ENCODE measurements around the gene FOXN3. TPM values are rescaled to one million over a fixed set of nuclear protein-coding genes. Genes with fewer than 3 reads are reported as not detected.

Gene FOXN3
- polyA plus RNA-seq, 1 donor, result 39.5 TPM

DNA sequence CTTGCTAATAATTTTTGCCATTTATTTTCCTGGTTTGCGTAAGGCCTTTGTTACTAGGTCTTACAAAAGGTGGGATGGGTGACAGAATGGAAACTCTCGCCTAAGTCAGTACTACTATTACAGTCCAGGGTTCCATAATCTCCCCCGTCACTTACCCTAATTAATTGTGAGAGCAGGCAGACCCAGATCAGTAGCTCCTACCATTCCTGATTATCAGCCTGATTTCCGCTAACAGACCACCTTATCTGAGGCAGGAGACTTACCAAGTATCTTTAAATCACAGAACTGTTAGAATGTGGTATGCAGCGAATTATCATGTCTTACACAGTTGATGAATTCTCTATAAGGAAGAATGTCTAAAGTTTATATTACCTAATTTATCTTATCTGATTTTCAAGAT is 234.7 kb downstream of the FOXN3 start:
- H3K36me3 ChIP-seq (ENCODE audit: control insufficient read depth, insufficient read depth, low read length), result peaks cover 11% of the 10 kb centered on the region
- no CpG with 5 or more reads among the region's 5 CpGs for WGBS (ENCODE audit: insufficient coverage, low lambda C conversion rate)
- H3K4me1 ChIP-seq (ENCODE audit: control insufficient read depth, insufficient read depth, low read length), result peaks cover 41% of the 10 kb centered on the region
- no peak for DNase-seq
- H3K27me3 ChIP-seq (ENCODE audit: control insufficient read depth, insufficient read depth, low read length), result no peaks in the 10 kb centered on the region
- H3K4me3 ChIP-seq (ENCODE audit: low read length), result no peak overlapping the region
- H3K9me3 ChIP-seq (ENCODE audit: control insufficient read depth, low read depth, low read length), result no peaks in the 10 kb centered on the region
- no peak overlapping the region for H3K27ac ChIP-seq (ENCODE audit: low read length)

DNA sequence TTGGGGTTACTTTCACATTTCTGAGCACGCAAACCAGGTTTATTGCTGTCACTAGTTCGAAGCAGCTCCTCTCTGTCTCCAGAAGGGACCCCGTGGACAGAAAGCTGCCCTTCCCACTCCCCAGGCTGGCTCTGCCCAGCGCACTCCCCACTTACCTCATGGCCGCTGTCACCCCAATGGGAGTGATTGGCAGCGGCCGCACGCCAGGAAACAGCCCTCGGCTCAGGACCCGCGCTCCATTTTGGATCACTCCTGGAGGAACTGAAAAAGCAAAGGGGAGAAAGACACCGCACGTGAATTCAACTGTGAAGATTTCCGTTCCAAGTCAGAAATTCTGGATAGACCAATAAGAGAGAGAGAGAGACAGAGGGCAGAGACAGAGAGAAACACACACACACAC is 236.5 kb downstream of the FOXN3 start:
- Histone ChIP-seq H3K4me1 (ENCODE audit: control insufficient read depth, insufficient read depth, low read length) (peaks cover 36% of the 10 kb centered on the region), H3K36me3 (ENCODE audit: control insufficient read depth, insufficient read depth, low read length) (peaks cover 9% of the 10 kb centered on the region), H3K27ac (ENCODE audit: low read length) (no peak overlapping the region), H3K27me3 (ENCODE audit: control insufficient read depth, insufficient read depth, low read length) (no peaks in the 10 kb centered on the region), H3K9me3 (ENCODE audit: control insufficient read depth, low read depth, low read length) (no peaks in the 10 kb centered on the region), H3K4me3 (ENCODE audit: low read length) (no peak overlapping the region)
- no peak for DNase-seq
- WGBS (ENCODE audit: insufficient coverage, low lambda C conversion rate), result no CpG with 5 or more reads among the region's 14 CpGs

DNA sequence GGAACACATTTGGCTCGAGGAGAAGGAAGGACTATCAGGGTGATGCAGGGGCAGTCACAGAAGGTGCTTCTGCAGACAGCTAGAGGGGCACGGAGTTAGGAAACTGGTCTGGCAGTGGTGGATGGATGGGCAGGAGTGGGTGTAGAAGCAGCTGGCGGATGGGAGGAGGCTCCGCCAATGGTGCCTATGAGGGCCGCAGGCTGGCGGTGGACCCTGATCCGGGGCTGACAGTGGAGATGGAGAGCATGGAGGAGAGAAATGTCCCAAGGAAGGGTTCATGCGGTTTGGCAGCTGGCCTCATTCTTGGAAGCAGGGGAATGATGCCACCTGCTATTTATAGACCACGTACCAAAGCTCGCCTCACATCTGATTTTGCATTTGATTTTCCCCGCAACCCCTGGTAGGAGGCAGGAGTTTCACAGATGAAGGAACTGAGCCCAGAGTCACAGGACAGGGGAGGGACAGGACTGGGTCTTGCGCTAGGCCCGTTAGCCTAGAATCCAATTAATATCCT is 237.1 kb downstream of the FOXN3 start:
- peaks cover 9% of the 10 kb centered on the region for H3K36me3 ChIP-seq (ENCODE audit: control insufficient read depth, insufficient read depth, low read length)
- 100% methylated on average over 2 of the region's 13 CpGs for WGBS (ENCODE audit: insufficient coverage, low lambda C conversion rate)
- no peak for DNase-seq
- no peak overlapping the region for H3K4me3 ChIP-seq (ENCODE audit: low read length)
- no peaks in the 10 kb centered on the region for H3K9me3 ChIP-seq (ENCODE audit: control insufficient read depth, low read depth, low read length)
- peak overlapping the region; percentile 56 for H3K27ac ChIP-seq (ENCODE audit: low read length)
- peaks cover 36% of the 10 kb centered on the region for H3K4me1 ChIP-seq (ENCODE audit: control insufficient read depth, insufficient read depth, low read length)
- H3K27me3 ChIP-seq (ENCODE audit: control insufficient read depth, insufficient read depth, low read length), result no peaks in the 10 kb centered on the region

DNA sequence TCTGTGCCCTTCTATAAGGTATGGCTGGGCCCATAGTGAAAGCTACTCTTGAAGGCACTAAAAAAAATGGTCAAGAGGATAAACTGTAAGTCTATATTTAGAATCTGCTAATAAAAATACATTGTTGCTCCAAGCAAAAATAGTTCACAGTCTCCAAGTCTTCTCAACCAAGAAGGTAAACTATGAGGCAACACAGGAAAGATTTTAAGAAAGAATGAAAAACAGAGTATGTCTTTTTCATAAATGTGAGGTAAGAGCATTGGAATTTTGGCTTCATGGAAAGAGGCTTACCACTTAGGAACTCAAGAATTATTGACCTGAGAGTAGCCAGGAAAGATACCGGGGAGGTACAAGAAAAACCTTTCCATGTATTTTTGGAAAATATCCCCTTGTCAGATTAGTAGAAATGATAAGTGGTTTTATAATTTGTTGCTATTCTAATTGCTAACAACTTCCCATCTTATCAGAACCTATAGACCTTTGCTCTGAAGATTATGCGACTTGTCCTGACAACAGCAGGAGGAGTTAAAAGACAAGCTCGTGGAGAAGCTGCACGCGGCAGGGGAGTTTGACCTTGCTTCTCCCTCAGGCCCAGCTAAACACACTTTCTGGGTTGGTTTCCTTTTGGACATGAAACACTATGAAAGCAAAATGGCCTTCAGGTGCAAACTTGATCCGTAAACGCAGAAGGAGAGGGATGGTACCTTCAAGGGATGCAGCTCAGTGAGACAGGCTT is 238.1 kb downstream of the FOXN3 start:
- H3K4me3 ChIP-seq (ENCODE audit: low read length), result no peak overlapping the region
- DNase-seq, result peak; percentile 69 to 84
- peak overlapping the region; percentile 56 for H3K27ac ChIP-seq (ENCODE audit: low read length)
- H3K36me3 ChIP-seq (ENCODE audit: control insufficient read depth, insufficient read depth, low read length), result peaks cover 3% of the 10 kb centered on the region
- no peaks in the 10 kb centered on the region for H3K9me3 ChIP-seq (ENCODE audit: control insufficient read depth, low read depth, low read length)
- peaks cover 36% of the 10 kb centered on the region for H3K4me1 ChIP-seq (ENCODE audit: control insufficient read depth, insufficient read depth, low read length)
- no peaks in the 10 kb centered on the region for H3K27me3 ChIP-seq (ENCODE audit: control insufficient read depth, insufficient read depth, low read length)
- WGBS (ENCODE audit: insufficient coverage, low lambda C conversion rate), result 32% methylated on average over 3 of the region's 7 CpGs

DNA sequence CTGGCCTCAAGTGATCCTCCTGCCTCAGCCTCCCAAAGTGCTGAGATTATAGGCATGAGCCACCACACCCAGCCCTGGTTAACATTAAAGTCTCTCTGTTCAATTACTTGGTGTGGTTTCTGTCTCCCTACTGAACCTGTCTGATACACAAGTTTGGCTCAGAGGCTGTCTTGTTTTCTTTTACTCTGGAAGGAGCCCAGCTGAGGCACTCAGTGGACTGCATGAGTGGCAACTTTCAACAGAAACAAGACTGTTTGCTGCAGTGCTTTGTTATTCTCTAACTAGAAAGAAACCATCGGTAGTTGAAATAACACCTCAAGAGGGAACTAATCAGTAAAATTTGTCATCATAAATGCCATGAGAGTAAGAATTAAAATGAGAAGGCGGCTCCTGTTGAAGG is 238.7 kb downstream of the FOXN3 start:
- no peak for DNase-seq
- H3K27ac ChIP-seq (ENCODE audit: low read length), result peak overlapping the region; percentile 56
- H3K9me3 ChIP-seq (ENCODE audit: control insufficient read depth, low read depth, low read length), result no peaks in the 10 kb centered on the region
- peaks cover 36% of the 10 kb centered on the region for H3K4me1 ChIP-seq (ENCODE audit: control insufficient read depth, insufficient read depth, low read length)
- H3K4me3 ChIP-seq (ENCODE audit: low read length), result no peak overlapping the region
- 20% methylated on average over 1 of the region's 2 CpGs for WGBS (ENCODE audit: insufficient coverage, low lambda C conversion rate)
- no peaks in the 10 kb centered on the region for H3K27me3 ChIP-seq (ENCODE audit: control insufficient read depth, insufficient read depth, low read length)
- H3K36me3 ChIP-seq (ENCODE audit: control insufficient read depth, insufficient read depth, low read length), result peaks cover 3% of the 10 kb centered on the region

DNA sequence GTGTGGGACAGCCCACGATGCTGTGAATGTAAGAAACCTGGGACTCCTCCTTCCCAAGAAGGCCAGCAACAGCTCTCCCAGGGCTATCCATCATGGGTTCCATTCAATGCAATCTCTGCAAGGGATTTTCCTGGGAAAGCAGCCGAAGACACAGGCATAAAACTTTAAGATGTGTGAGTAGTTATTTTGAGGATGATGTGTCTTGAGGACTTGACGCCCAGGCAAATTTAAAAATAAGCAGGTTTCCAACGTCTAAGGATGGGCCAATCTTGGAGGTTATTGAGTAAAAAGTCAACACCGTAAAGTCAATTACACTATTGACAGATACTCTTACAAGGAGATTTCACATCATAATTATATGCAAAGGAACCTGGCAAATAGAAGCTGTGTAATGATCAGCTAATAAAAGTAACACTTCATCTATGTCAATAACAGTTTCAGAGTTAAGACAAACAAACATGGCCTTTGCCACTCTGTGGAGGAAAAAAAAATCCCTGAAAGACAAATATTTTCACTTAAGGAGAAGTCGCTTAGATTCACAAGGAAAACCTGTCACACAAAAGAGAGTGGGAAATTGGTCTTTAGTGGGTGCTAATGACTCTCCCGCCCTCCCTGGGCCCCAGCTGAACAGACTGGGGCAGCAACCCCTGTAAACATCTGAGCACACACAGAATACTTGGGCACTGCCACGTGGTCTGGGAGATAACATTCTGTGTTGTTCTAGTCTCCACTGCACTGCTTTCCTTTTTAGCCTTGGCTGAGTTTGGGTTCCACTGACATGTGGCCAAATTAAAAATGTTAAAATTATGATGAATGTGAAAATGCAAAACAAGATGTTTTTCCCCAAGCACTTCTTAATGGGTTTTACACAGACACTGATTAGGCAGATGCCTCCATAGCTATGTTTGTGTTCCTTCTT is 240.9 kb downstream of the FOXN3 start:
- Histone ChIP-seq H3K27me3 (ENCODE audit: control insufficient read depth, insufficient read depth, low read length) (no peaks in the 10 kb centered on the region), H3K27ac (ENCODE audit: low read length) (peak overlapping the region; percentile 20), H3K9me3 (ENCODE audit: control insufficient read depth, low read depth, low read length) (no peaks in the 10 kb centered on the region), H3K4me1 (ENCODE audit: control insufficient read depth, insufficient read depth, low read length) (peaks cover 36% of the 10 kb centered on the region), H3K36me3 (ENCODE audit: control insufficient read depth, insufficient read depth, low read length) (peaks cover 5% of the 10 kb centered on the region), H3K4me3 (ENCODE audit: low read length) (no peak overlapping the region)
- DNase-seq, result peak in 1 of 2 donors; percentile 64
- no CpG with 5 or more reads among the region's 8 CpGs for WGBS (ENCODE audit: insufficient coverage, low lambda C conversion rate)

DNA sequence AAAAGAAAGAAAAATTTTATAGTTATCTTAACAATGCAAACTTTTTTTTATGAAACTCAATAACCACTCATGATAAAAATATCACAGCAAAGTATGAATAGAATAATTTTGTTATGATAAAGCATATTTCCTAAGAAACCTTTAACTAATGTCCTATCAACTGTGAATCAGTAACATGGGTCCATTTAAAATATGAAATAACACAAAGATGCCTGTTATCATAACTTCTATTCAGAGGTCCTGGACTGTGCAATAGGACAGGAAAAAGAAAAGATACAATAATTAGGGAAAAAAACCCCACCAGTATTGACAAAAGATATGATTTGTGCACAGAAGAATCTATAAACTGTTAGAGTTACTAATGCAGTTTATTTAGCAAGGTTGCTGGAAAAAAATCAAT is 245.4 kb downstream of the FOXN3 start:
- peaks cover 10% of the 10 kb centered on the region for H3K4me1 ChIP-seq (ENCODE audit: control insufficient read depth, insufficient read depth, low read length)
- peaks cover 6% of the 10 kb centered on the region for H3K9me3 ChIP-seq (ENCODE audit: control insufficient read depth, low read depth, low read length)
- peaks cover 2% of the 10 kb centered on the region for H3K36me3 ChIP-seq (ENCODE audit: control insufficient read depth, insufficient read depth, low read length)
- no peaks in the 10 kb centered on the region for H3K27me3 ChIP-seq (ENCODE audit: control insufficient read depth, insufficient read depth, low read length)
- no peak for DNase-seq
- H3K4me3 ChIP-seq (ENCODE audit: low read length), result no peak overlapping the region
- no peak overlapping the region for H3K27ac ChIP-seq (ENCODE audit: low read length)

DNA sequence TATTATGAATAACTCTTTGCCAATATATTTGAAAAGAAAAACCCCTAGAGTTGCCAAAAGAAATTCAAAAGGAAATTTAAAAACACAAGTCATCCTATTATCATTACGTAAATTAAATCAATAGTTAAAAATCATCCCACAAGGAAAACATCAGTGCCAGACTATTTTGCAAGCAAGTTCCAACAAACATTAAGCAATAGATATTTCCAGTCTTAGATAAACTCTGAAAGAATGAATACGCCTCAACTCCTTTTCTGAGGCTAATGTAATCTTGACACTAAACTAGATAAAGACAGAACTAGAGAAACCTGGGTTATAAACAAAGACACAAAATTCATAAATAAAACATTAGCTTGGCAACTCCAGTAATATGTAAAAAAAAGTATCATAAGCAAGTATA is 245.9 kb downstream of the FOXN3 start:
- Histone ChIP-seq H3K9me3 (ENCODE audit: control insufficient read depth, low read depth, low read length) (peaks cover 6% of the 10 kb centered on the region), H3K27me3 (ENCODE audit: control insufficient read depth, insufficient read depth, low read length) (no peaks in the 10 kb centered on the region), H3K4me1 (ENCODE audit: control insufficient read depth, insufficient read depth, low read length) (peaks cover 5% of the 10 kb centered on the region), H3K36me3 (ENCODE audit: control insufficient read depth, insufficient read depth, low read length) (peaks cover 2% of the 10 kb centered on the region), H3K4me3 (ENCODE audit: low read length) (no peak overlapping the region), H3K27ac (ENCODE audit: low read length) (no peak overlapping the region)
- WGBS (ENCODE audit: insufficient coverage, low lambda C conversion rate), result 83% methylated on average over 1 of the region's 2 CpGs
- DNase-seq, result no peak

DNA sequence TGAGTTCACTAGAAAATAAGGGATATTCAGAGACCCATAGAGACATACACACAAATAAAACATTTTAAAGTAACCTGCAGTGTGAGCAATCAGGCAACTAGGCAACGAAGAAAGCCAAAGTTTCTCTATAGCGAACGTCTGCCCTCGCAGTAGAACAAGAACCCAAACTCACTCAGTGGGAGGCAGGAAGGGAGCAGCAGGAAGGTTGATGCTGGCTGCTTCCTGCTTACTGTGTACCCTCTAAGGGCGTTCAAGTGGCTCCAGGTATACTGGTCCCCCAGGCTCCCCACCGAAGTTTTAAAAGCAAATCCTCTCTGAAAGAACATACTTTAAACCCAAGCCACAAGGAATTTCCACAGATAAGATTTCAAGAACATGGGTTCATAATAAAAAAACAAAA is 249.3 kb downstream of the FOXN3 start:
- Histone ChIP-seq H3K27ac (ENCODE audit: low read length) (no peak overlapping the region), H3K27me3 (ENCODE audit: control insufficient read depth, insufficient read depth, low read length) (no peaks in the 10 kb centered on the region)
- WGBS (ENCODE audit: insufficient coverage, low lambda C conversion rate), result no CpG with 5 or more reads among the region's 6 CpGs

DNA sequence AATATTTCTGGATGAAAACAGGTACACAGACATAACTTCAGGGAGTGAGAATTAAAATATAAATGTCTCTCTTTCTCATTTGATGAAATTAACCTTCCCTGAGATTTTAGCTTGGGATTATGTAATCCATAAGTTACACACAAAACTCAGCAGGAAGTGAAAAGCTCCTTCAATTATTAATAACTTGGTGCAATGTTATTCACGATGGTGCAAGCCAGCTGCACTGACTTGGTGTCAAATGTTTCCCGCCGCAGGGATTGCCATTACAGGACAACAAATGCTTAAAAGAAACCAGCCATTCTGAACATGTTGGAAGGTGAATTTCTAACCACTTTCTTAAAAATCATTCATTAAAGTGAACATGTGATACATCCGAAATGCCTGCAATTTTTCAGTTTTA is 250.4 kb downstream of the FOXN3 start:
- 100% methylated on average over 2 of the region's 4 CpGs for WGBS (ENCODE audit: insufficient coverage, low lambda C conversion rate)
- Histone ChIP-seq H3K27ac (ENCODE audit: low read length) (no peak overlapping the region), H3K27me3 (ENCODE audit: control insufficient read depth, insufficient read depth, low read length) (no peaks in the 10 kb centered on the region), H3K4me1 (ENCODE audit: control insufficient read depth, insufficient read depth, low read length) (no peaks in the 10 kb centered on the region), H3K9me3 (ENCODE audit: control insufficient read depth, low read depth, low read length) (peaks cover 6% of the 10 kb centered on the region), H3K4me3 (ENCODE audit: low read length) (no peak overlapping the region), H3K36me3 (ENCODE audit: control insufficient read depth, insufficient read depth, low read length) (peaks cover 25% of the 10 kb centered on the region)
- no peak for DNase-seq

More for the DNA sequence above, 249.3 kb downstream of the FOXN3 start:
- H3K4me3 ChIP-seq (ENCODE audit: low read length), result no peak overlapping the region
- no peaks in the 10 kb centered on the region for H3K4me1 ChIP-seq (ENCODE audit: control insufficient read depth, insufficient read depth, low read length)
- peaks cover 16% of the 10 kb centered on the region for H3K36me3 ChIP-seq (ENCODE audit: control insufficient read depth, insufficient read depth, low read length)
- H3K9me3 ChIP-seq (ENCODE audit: control insufficient read depth, low read depth, low read length), result peaks cover 6% of the 10 kb centered on the region
- no peak for DNase-seq

Measured in large intestine (tissue), 3 donors.